ENCODE measurements around the gene PPFIA4.

GRCh38 chr1:203028784-203029553 lies 2.7 kb downstream of the PPFIA4 start:
- TF ChIP-seq CTCF (conservative IDR thresholded peaks at IDR 0.05 in 1 of 2, IDR thresholded peaks at IDR 0.05 in 1 of 2; ENCODE audit: extremely low read depth in 1 of 2, insufficient read depth in 1 of 2, low read depth in 1 of 2, low read length in 2 of 2) = no peak
- TF ChIP-seq EZH2 (IDR thresholded peaks at IDR 0.05; ENCODE audit: borderline replicate concordance, low read length) = no peak

Measured in mammary epithelial cell (primary cell).